GM15510 (cell line): Measurements from ENCODE around the gene SOX5.

ENCODE experiments used
- POLR2A ChIP-seq: IDR thresholded peaks from 3 replicates; pipeline ENCODE4 v1.6.1; 2011; ENCODE audit warnings: borderline replicate concordance; ENCODE audit not compliant: insufficient read length; ENCODE audit errors: extremely low read depth

SOX5 gene

DNA sequence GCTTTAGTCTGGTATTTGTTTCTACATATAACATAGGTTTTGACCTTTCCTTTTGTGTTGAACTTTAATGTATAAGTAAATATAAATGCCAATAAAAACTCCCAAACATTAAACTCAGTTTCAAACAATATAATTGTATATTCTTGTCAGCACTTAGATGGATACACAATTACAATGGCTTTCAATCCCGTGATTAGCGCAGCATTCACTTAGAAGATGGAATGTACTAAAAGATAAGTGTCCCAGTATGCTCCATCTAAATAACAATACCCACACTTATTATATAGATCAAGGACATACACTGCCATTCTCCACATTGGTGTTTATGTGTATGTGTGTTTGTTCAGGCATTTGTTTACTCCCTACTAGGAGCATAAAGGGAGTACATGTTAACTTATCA, 193.1 kb downstream of the SOX5 start:
- TF ChIP-seq POLR2A = no peak

DNA sequence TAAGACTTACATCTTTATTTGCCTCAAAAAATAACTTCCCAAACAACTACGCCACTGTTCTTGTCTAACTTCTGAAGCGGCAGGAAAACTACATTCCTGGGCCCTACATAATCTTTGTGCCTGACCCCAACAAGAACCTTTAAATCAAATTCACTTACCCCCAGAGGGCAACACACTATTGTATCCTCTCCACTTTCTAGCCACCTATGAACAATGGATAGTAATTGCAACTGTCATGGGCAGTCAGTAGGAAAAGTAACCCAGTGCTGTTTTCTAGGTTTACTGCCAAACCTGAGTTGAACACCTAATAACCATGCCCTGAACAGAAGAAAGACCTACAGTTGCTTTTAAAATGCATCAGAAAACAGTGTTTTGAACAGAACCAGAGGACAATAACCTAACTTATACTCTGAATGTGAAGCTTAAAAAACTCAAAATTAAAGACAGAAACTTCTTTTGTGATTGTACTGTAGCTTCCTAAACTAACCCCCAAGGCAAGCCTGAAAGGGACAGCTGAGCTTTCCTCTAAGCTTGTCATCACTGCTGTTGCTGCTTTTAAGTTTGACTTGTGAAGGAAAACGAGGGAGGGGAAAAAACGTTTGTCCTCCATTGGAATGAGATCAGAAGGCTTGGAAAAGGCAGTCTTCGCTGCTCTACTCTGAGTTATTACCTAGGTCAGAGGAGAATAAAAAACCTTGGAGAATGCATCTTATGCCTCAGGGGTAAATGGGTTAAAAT, 195.7 kb downstream of the SOX5 start:
- TF ChIP-seq POLR2A = no peak

DNA sequence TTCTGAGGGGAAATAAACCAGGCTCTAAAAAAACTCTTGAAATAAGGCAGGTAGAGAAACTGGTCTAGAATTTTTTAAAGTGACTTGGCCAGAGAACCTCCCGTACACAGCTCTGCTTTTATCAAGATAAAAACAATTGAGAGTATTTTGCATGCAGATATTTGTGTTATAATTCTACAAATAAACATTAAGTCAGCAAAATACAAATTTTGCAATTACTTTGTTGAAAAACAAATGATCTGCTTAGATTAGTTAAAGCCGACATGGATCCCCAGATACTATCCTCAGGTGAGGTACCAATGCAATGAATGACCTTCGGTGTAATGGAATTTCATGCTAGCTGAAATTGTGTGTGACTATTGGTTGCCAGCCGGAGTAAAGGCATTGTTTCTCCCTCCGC, 197.2 kb downstream of the SOX5 start:
- no peak for TF ChIP-seq POLR2A

DNA sequence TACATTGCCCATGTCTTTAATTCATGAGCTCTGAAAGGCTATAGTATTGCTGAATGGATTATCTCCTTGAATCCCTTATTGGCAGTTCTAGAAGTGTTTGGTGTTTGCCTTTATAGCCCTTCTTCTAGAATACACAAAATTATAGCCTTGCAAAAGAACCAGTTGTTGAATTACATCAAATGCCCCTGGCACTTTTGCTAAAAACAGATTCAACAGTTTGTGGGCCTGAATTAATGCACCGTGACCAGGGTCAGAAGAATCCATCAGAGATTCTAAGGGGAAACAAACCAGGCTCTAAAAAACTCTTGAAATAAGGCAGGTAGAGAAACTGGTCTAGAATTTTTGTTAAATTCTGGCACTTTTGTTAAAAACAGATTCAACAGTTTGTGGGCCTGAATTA, 197.8 kb downstream of the SOX5 start:
- no peak for TF ChIP-seq POLR2A

DNA sequence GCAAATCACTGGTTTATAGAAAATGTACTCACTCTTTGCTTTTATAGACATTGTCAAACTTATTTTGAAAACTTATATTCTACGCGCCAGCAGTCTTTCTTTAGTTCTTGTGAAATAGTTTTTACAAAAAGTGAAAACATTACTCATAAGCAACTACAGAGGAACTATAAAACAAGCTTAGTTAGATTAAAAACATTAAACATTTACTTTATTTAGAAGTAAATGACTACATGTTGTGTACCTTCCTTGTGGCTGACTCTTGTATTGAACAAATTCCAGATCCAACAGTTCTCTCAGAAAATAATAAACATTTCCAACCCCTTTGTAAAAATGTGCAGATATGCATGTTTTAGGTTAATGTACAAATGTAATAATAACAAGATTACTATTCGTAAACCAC, 198.5 kb downstream of the SOX5 start:
- no peak for TF ChIP-seq POLR2A

DNA sequence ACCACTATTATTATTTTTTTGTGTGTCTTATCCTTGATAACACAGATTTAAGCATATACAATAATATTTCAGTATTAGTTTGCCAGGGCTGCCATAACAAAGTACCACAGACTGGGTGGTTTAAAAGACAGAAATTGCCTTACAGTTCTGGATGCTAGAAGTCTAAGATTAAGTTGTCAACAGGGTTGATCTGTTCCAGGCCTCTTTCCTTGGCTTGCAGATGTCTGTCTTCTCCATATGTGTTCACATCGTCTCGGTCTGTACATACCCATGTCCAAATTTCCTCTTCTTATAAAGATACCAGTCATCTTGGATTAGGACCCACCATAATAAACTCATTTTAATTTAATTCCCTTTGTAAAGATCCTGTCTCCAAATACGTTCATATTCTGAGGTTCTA, 204.8 kb downstream of the SOX5 start:
- TF ChIP-seq POLR2A = no peak

DNA sequence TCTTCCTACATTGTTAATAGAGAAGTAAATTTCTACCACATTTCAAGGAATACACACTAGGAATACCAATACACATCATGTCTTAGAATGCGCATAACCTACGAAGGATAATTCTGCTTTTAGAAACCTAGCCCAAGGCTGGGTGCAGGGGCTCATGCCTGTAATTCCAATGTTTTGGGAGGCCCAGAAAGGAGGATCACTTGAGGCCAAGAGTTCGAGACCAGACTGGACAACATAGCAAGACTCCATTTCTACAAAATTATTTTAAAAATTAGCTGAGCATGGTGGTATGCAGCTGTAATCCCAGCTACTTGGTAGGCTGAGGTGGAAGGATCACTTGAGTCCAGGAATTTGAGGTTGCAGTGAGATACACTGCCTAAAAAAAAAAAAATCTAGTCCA, 206.9 kb downstream of the SOX5 start:
- no peak for TF ChIP-seq POLR2A

DNA sequence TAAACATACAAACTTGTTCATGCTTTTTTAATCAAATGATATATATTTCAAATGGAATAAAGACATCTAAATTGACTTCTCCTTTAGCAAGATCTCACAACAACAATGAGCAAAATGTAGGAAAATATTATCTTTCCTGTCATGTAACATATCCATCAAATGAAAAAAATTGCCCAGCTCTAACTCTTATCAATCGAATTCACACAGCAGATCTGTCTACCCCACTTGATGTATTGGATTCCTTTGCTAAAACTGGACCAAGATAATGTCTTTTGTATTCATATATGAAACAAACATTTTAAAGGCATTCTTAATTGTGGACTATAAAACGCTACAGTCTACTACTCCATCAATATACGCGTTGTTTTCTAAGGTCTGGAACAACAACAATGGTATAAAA, 218.0 kb downstream of the SOX5 start:
- no peak for TF ChIP-seq POLR2A

DNA sequence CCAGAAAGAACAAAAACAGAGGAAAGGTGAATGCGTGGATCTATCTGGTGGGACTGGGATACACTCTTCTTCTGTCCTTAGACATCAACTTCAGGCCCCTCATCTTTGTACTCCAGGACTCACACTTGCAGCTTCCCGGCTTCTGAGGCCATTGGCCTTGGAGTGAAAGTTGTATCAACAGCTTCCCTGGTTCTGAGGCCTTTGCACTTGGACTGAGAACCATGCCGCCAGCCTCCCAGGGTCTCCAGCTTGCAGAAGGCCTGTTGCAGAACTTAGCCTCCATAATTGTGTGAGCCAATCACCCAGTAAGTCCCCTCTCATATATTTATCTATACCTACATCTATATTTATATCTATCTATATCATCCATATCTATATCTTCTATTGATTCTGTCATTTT, 218.4 kb downstream of the SOX5 start:
- TF ChIP-seq POLR2A = no peak

DNA sequence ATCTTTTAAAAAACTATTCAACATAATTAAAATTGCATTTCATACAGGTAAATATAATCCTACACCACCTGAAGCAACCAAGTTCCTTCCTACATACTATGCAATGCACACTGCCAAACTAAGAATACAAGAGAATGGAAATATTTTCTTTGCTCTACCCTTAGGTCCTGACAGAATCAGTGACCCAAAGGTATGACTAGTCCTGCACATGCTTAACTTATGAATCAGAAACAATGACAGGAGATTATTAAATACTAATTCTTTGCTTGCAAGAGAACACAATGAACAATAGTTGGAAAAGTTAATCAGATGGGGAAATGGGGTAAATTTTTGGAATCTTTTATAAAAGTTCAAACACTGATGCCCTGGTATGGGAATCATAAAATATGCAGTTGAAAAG, 220.1 kb downstream of the SOX5 start:
- no peak for TF ChIP-seq POLR2A

DNA sequence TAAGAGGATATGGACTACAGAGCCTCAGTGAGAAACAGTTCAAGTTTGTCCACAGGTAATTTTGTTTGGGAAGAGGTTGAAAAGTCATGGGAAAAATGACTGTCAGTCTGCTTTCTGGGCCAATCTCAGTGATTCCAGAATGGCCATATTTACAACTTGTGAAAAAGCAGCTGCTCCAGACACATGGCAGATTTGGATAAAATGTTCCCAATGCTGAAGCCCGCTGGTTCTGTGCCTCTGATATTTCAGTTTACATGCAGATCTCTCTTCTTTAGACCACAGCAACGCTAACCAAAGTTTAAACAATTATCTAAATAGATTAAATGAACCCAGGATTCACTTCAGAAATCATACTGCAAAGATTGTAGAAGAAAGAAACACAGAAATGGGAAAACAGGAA, 222.8 kb downstream of the SOX5 start:
- TF ChIP-seq POLR2A = no peak

DNA sequence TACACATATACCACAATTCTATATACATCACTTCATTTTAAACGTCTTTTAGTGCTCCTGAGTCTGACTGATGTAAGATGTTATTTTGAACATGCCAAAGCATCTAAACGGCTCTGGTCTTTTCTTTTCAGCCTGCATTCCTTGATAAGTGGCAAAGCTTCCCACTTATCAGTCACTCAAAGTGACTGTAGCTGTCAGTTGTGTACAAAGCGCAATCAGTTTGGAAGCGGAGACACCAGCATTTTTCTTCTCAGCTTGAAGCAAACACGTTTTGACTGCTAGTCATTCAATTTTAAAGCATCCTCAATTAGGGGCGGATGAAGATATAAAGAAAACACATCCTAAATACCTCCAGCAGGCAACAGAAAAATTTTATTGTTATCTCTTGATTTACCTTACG, 226.8 kb downstream of the SOX5 start:
- TF ChIP-seq POLR2A = no peak

DNA sequence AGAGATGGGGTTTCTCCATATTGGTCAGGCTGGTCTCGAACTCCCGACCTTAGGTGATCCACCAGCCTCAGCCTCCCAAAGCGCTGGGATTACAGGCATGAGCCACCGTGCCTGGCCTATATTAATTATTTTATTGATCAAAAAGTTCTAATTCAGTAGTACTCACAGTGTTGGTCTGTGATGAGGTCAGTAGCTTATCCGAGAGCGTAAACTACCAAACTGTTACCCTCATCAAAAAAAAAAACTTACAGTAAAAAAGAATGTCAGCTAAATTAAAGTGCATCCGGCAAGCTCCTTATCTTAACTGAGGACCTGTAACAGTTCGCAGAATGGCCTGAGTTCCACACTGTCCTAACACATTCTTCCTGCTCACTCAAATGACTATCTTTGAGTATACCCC, 228.2 kb downstream of the SOX5 start:
- TF ChIP-seq POLR2A = no peak

DNA sequence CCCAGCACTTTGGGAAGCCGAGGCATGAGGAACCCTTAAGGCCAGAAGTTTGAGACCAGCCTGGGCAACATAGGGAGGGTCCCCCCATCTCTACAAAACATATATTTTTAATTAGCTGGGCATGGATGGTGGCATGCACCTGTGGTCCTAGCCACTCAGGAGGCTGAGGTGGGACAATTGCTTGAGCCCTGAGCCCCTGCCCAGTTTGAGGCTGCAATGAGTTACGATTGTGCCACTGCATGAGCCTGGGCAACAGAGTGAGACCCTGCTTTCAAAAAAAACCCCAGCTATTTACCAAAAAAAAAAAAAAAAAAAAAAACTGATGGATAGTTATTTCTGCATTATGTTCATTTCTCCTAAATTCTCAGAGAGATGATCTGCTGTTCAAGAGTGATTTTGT, 230.0 kb downstream of the SOX5 start:
- no peak for TF ChIP-seq POLR2A

DNA sequence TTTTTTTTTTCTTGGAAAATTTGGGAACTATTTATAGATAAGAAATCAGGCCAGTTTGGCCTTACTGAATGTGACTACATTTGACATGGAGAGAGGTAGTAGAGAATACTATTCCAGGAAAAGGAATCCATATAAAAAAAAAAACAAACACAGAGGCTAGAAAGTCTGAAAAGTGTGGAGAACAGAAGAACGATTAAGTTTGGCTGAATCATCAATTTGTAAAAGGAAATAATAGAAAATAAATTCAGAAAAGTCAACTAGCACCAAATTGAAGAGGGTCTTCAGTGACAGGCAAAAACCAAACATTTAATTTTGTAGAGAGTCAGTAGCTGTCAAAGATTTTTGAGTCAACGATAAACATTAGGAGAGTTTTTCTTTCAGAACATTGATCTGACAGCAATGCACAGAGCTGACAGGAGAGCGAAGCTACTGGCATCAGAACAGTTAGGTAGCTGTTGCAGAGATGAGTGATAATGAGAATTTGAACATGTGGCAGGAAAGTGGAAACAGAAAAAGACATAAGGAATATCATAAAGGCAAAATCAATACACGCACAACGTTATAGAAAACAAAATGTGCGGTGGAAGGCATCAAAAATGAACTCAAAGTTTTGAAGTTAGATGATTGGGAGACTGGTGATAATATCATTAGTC, 241.2 kb downstream of the SOX5 start:
- no peak for TF ChIP-seq POLR2A

DNA sequence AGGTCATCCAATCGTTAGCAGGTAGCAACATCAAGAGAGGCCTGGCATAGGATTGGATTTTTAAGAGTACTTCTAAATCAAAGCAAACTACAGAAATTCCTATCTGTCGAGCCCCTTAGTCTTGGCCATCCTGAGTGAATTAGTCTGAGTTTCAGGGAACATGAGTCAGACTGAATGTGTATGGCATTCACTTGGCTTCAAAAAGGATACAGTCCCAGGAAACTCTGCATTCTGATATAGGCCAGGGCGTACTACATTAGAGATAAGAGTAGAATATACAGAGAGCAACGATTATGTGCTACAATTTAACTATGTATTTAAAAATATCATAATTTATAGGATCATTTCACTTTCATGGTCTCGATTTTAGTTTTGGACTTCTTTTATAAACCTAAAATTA, 242.2 kb downstream of the SOX5 start:
- TF ChIP-seq POLR2A = no peak
